Measurements from ENCODE around the gene DYNC2LI1. TPM values are rescaled to one million over a fixed set of nuclear protein-coding genes. Genes with fewer than 3 reads are reported as not detected.

Gene DYNC2LI1
- total RNA-seq, 2 experiments from 2014 or later, result 8.0 to 8.9 TPM

DNA sequence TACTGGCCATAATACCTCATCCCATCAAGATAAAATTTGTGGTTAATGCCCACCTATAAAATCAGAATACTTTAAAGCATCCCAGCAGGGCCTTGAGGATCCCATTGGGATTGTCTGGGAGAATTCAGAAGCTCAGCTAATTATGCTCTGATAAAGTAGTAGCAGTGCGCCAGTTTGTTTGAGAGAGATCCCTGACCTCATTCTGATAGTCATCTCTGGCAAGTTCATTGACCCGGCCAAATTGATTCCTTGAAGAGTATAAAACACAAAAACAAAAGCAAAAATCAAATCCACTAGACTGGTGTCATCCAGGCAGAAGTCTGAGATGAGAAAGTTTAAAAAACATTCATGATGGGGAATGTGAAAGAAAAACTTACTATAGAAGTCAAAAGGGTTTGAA lies 50.7 kb downstream of the DYNC2LI1 start:
- Mint-ChIP-seq H3K4me1 (ENCODE audit: low read depth) (no peaks in the 10 kb centered on the region), H3K36me3 (ENCODE audit: low read depth) (no peaks in the 10 kb centered on the region), H3K27ac (no peak overlapping the region), H3K9me3 (no peaks in the 10 kb centered on the region), H3K4me3 (no peak overlapping the region), H3K27me3 (ENCODE audit: low read depth) (peaks cover 20% of the 10 kb centered on the region)
- DNase-seq, result no peak
- CTCF ChIA-PET, result no interaction called here
- intact Hi-C loops (cut with micrococcal nuclease), result no loop called here

DNA sequence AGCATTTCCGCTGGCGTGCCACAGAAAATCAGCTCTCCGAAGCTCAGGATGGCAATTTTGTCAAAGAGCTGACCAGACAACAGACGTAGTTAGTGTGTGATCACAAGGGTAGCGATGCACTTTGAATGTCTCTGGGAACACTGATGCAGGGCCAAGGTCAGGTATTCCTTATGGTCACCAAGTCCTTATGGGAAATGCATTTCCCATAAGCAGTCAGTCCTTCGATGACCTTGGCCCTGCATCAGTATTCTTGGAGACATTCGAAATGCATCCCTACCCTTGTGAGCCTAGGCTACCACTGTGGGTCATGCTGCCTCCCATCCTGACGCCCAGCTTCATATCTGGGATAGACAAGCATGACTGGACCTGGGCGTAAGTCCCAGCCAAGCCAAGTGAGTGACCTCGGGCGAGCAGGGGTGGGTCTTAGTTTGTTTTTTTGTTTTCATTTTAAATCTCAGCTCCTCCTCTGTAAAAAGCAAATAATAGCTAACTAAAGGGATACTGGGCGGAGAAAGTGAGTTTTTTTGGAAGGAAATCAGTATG lies 51.2 kb downstream of the DYNC2LI1 start:
- Mint-ChIP-seq H3K4me3 (no peak overlapping the region), H3K9me3 (no peaks in the 10 kb centered on the region), H3K4me1 (ENCODE audit: low read depth) (no peaks in the 10 kb centered on the region), H3K27me3 (ENCODE audit: low read depth) (peaks cover 23% of the 10 kb centered on the region), H3K27ac (no peak overlapping the region), H3K36me3 (ENCODE audit: low read depth) (no peaks in the 10 kb centered on the region)
- intact Hi-C loops (cut with micrococcal nuclease), result no loop called here
- CTCF ChIA-PET, result interaction anchor here (0.8 kb wide), 1 partner anchor 27 kb away, joined by 3 read pairs; no protein-coding TSS in a partner anchor
- DNase-seq, result no peak

DNA sequence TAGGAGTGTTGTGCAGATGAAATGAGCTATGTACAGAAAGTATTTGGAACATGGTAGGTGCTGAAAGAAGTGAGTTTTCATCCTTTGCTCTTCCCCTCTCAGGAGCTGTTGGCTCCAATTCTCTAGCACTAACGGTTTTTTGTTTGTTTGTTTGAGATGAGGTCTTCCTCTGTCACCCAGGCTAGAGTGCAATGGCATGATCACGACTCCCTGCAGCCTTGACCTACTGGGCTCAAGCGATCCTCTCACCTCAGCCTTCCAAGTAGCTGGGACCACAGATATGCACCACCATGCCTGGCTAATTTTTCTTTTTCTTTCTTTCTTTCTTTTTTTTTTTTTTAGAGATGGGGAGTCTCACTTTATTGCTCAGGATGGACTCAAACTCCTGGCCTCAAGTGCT lies 52.0 kb downstream of the DYNC2LI1 start:
- Mint-ChIP-seq H3K27ac (no peak overlapping the region), H3K4me3 (no peak overlapping the region), H3K9me3 (no peaks in the 10 kb centered on the region), H3K36me3 (ENCODE audit: low read depth) (no peaks in the 10 kb centered on the region), H3K27me3 (ENCODE audit: low read depth) (peaks cover 28% of the 10 kb centered on the region), H3K4me1 (ENCODE audit: low read depth) (no peaks in the 10 kb centered on the region)
- DNase-seq, result no peak
- CTCF ChIA-PET, result interaction anchor here (0.7 to 0.8 kb wide), 2 partner anchors 28 to 200 kb away, joined by 3 read pairs; no protein-coding TSS in a partner anchor
- intact Hi-C loops (cut with micrococcal nuclease), result no loop called here

- no peak overlapping the region for H3K27ac Mint-ChIP-seq
- H3K36me3 Mint-ChIP-seq (ENCODE audit: low read depth), result no peaks in the 10 kb centered on the region
- peaks cover 3% of the 10 kb centered on the region for H3K4me1 Mint-ChIP-seq (ENCODE audit: low read depth)
- CTCF ChIA-PET, result interaction anchor here (0.7 kb wide), 1 partner anchor 201 kb away, joined by 3 read pairs; no protein-coding TSS in a partner anchor
- no peaks in the 10 kb centered on the region for H3K9me3 Mint-ChIP-seq
- no peak overlapping the region for H3K4me3 Mint-ChIP-seq
- DNase-seq, result no peak
- H3K27me3 Mint-ChIP-seq (ENCODE audit: low read depth), result peaks cover 28% of the 10 kb centered on the region
- intact Hi-C loops (cut with micrococcal nuclease), result no loop called here
Observed at GRCh38 chr2:43826305-43827250, 52.7 kb downstream of the DYNC2LI1 start.

- no peak overlapping the region for H3K27ac Mint-ChIP-seq
Observed at GRCh38 chr2:43831543-43832294, 57.9 kb downstream of the DYNC2LI1 start.

DNA sequence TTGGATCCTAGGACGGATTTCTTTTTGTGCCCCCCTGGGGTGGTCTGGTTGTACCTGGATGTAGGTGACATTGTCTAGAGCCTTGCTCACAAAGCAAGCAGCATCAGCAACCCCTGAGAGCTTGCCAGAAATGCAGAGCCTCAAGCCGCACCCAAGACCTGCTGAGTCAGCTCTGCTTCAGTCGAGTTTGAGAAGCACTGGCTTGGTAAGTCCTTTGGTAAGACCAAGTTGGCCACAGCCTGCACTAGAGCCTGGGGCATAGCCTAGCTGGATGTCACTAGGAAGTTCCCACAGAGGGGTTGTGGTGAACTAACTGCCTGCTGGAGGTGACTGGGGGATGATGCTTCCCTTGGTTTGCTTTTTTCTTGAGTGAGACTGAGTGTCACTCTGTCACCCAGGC lies 58.6 kb downstream of the DYNC2LI1 start:
- Mint-ChIP-seq H3K27me3 (ENCODE audit: low read depth) (peaks cover 25% of the 10 kb centered on the region), H3K27ac (no peak overlapping the region), H3K9me3 (no peaks in the 10 kb centered on the region), H3K4me1 (ENCODE audit: low read depth) (peaks cover 3% of the 10 kb centered on the region), H3K4me3 (no peak overlapping the region), H3K36me3 (ENCODE audit: low read depth) (no peaks in the 10 kb centered on the region)
- CTCF ChIA-PET, result no interaction called here
- intact Hi-C loops (cut with micrococcal nuclease), result no loop called here
- no peak for DNase-seq

More at GRCh38 chr2:43831543-43832294, 57.9 kb downstream of the DYNC2LI1 start:
- no peak overlapping the region for H3K4me3 Mint-ChIP-seq
- peaks cover 25% of the 10 kb centered on the region for H3K27me3 Mint-ChIP-seq (ENCODE audit: low read depth)
- H3K9me3 Mint-ChIP-seq, result no peaks in the 10 kb centered on the region
- CTCF ChIA-PET, result no interaction called here
- no peak for DNase-seq
- no peaks in the 10 kb centered on the region for H3K36me3 Mint-ChIP-seq (ENCODE audit: low read depth)
- peaks cover 3% of the 10 kb centered on the region for H3K4me1 Mint-ChIP-seq (ENCODE audit: low read depth)
- intact Hi-C loops (cut with micrococcal nuclease), result no loop called here

GRCh38 chr2:43837033-43837432 lies 63.2 kb downstream of the DYNC2LI1 start:
- DNase-seq, result no peak
- CTCF ChIA-PET, result interaction anchor here (0.6 kb wide), 1 partner anchor 9 kb away, joined by 3 read pairs; no protein-coding TSS in a partner anchor
- no peaks in the 10 kb centered on the region for H3K36me3 Mint-ChIP-seq (ENCODE audit: low read depth)
- H3K4me1 Mint-ChIP-seq (ENCODE audit: low read depth), result no peaks in the 10 kb centered on the region
- H3K27me3 Mint-ChIP-seq (ENCODE audit: low read depth), result peaks cover 4% of the 10 kb centered on the region
- intact Hi-C loops (cut with micrococcal nuclease), result no loop called here
- H3K27ac Mint-ChIP-seq, result no peak overlapping the region
- H3K9me3 Mint-ChIP-seq, result no peaks in the 10 kb centered on the region
- no peak overlapping the region for H3K4me3 Mint-ChIP-seq

- no peaks in the 10 kb centered on the region for H3K4me1 Mint-ChIP-seq (ENCODE audit: low read depth)
- H3K9me3 Mint-ChIP-seq, result no peaks in the 10 kb centered on the region
- no peak overlapping the region for H3K4me3 Mint-ChIP-seq
- H3K36me3 Mint-ChIP-seq (ENCODE audit: low read depth), result no peaks in the 10 kb centered on the region
- no peak for DNase-seq
- intact Hi-C loops (cut with micrococcal nuclease), result no loop called here
- CTCF ChIA-PET, result no interaction called here
- H3K27me3 Mint-ChIP-seq (ENCODE audit: low read depth), result peaks cover 1% of the 10 kb centered on the region
- no peak overlapping the region for H3K27ac Mint-ChIP-seq
Observed at GRCh38 chr2:43837831-43838559, 64.2 kb downstream of the DYNC2LI1 start.

DNA sequence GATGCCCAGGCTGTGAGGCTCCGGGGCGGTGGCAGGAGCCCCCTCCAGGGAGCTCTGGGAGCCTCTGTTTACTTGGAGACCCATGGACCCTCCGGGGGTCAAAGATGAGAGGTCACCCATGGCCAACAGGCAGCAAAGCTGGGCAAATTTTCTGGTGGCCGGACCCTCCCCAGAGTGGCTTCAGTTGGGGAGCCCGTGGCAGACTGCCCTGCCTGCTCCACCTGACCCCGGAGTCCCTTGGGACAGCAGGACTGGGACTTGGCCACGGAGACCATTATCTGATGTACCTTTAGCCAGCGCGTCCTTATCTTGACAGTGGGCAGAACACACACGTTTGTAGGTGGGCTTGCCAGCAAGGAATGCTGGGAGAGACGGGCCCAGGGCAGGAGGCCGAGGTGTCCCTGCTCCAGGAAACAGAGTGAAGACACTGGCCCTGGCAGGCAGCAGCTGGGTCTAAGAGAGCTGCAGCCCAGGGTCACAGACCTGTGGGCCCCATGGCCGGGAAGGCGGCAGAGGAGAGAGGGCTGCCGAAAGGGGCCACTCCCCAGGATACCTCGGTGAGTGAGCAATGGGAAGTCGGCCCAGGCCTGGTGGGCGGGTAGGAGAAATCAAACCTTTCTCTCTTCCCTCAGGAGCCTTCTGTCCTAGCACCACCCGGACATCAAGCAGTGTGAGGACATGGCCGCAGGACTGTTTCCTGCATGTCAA lies 64.9 kb downstream of the DYNC2LI1 start, which contains the start of the genes ABCG5 and ABCG8:
TSS of gene ABCG5 (minus strand) at position 280 of the 708 bp plus-strand sequence. CDS start at position 120, 160 bp downstream.
TSS of gene ABCG8 (plus strand) at position 412 of the 708 bp plus-strand sequence. CDS start at position 495, 83 bp downstream.
- H3K36me3 Mint-ChIP-seq (ENCODE audit: low read depth), result no peaks in the 10 kb centered on the region
- no peaks in the 10 kb centered on the region for H3K4me1 Mint-ChIP-seq (ENCODE audit: low read depth)
- H3K9me3 Mint-ChIP-seq, result no peaks in the 10 kb centered on the region
- intact Hi-C loops (cut with micrococcal nuclease), result no loop called here
- no peak within 1 kb of the TSS for H3K4me3 Mint-ChIP-seq
- DNase-seq, result no peak
- H3K27ac Mint-ChIP-seq, result no peak within 1 kb of the TSS
- no peaks in the 10 kb centered on the region for H3K27me3 Mint-ChIP-seq (ENCODE audit: low read depth)
- CTCF ChIA-PET, result no interaction called here

- H3K4me3 Mint-ChIP-seq, result no peak overlapping the region
- CTCF ChIA-PET, result interaction anchor here (0.6 kb wide), 1 partner anchor 204 kb away, joined by 5 read pairs; no protein-coding TSS in a partner anchor
- H3K36me3 Mint-ChIP-seq (ENCODE audit: low read depth), result no peaks in the 10 kb centered on the region
- no peaks in the 10 kb centered on the region for H3K4me1 Mint-ChIP-seq (ENCODE audit: low read depth)
- no peak overlapping the region for H3K27ac Mint-ChIP-seq
- intact Hi-C loops (cut with micrococcal nuclease), result no loop called here
- H3K27me3 Mint-ChIP-seq (ENCODE audit: low read depth), result no peaks in the 10 kb centered on the region
- H3K9me3 Mint-ChIP-seq, result no peaks in the 10 kb centered on the region
- no peak for DNase-seq
Observed at GRCh38 chr2:43839776-43840564, 66.1 kb downstream of the DYNC2LI1 start.

- Mint-ChIP-seq H3K27me3 (ENCODE audit: low read depth) (no peaks in the 10 kb centered on the region), H3K4me3 (no peak overlapping the region), H3K27ac (no peak overlapping the region), H3K36me3 (ENCODE audit: low read depth) (no peaks in the 10 kb centered on the region), H3K9me3 (no peaks in the 10 kb centered on the region), H3K4me1 (ENCODE audit: low read depth) (no peaks in the 10 kb centered on the region)
- intact Hi-C loops (cut with micrococcal nuclease), result no loop called here
- CTCF ChIA-PET, result no interaction called here
- no peak for DNase-seq
Observed at GRCh38 chr2:43840965-43841364, 67.1 kb downstream of the DYNC2LI1 start.
